ENCODE results near the gene DLST.

Gene DLST

GRCh38 chr14:74838166-74838565 is 43.5 kb upstream of the DLST start:
- H3K4me1 ChIP-seq (ENCODE audit: control insufficient read depth in 1 of 2, insufficient read depth in 1 of 2, low read depth in 1 of 2, low read length in 1 of 2), result peaks cover 14 to 23% of the 10 kb centered on the region in 2 experiments
- no peak for TF ChIP-seq CTCF (IDR thresholded peaks at IDR 0.05)
- H3K27ac ChIP-seq, result no peak overlapping the region
- no peak overlapping the region for H3K4me3 ChIP-seq (ENCODE audit: low read depth in 1 of 2, low read length in 1 of 2)
- H3K27me3 ChIP-seq, result no peaks in the 10 kb centered on the region
- H3K36me3 ChIP-seq, result peaks cover 13% of the 10 kb centered on the region
- no peaks in the 10 kb centered on the region for H3K9me3 ChIP-seq

GRCh38 chr14:74840603-74841030 is 41.1 kb upstream of the DLST start:
- peaks cover 14 to 23% of the 10 kb centered on the region in 2 experiments for H3K4me1 ChIP-seq (ENCODE audit: control insufficient read depth in 1 of 2, insufficient read depth in 1 of 2, low read depth in 1 of 2, low read length in 1 of 2)
- peaks cover 5% of the 10 kb centered on the region for H3K36me3 ChIP-seq
- TF ChIP-seq CTCF (IDR thresholded peaks at IDR 0.05), result no peak
- no peaks in the 10 kb centered on the region for H3K27me3 ChIP-seq
- H3K4me3 ChIP-seq (ENCODE audit: low read depth in 1 of 2, low read length in 1 of 2), result no peak overlapping the region
- peak overlapping the region; percentile 83 for H3K27ac ChIP-seq
- H3K9me3 ChIP-seq, result no peaks in the 10 kb centered on the region

GRCh38 chr14:74841230-74842207 is 40.2 kb upstream of the DLST start:
- Histone ChIP-seq H3K27ac (peak overlapping the region; percentile 83), H3K4me1 (ENCODE audit: control insufficient read depth in 1 of 2, insufficient read depth in 1 of 2, low read depth in 1 of 2, low read length in 1 of 2) (peaks cover 14 to 23% of the 10 kb centered on the region in 2 experiments), H3K9me3 (no peaks in the 10 kb centered on the region), H3K27me3 (no peaks in the 10 kb centered on the region), H3K4me3 (ENCODE audit: low read depth in 1 of 2, low read length in 1 of 2) (no peak overlapping the region), H3K36me3 (no peaks in the 10 kb centered on the region)
- TF ChIP-seq CTCF (IDR thresholded peaks at IDR 0.05), result no peak

- TF ChIP-seq CTCF (IDR thresholded peaks at IDR 0.05), result no peak
- no peaks in the 10 kb centered on the region for H3K27me3 ChIP-seq
- no peak overlapping the region for H3K4me3 ChIP-seq (ENCODE audit: low read depth in 1 of 2, low read length in 1 of 2)
- H3K9me3 ChIP-seq, result no peaks in the 10 kb centered on the region
- no peak overlapping the region for H3K27ac ChIP-seq
- peaks cover 14 to 29% of the 10 kb centered on the region in 2 experiments for H3K4me1 ChIP-seq (ENCODE audit: control insufficient read depth in 1 of 2, insufficient read depth in 1 of 2, low read depth in 1 of 2, low read length in 1 of 2)
- no peaks in the 10 kb centered on the region for H3K36me3 ChIP-seq
Measured at GRCh38 chr14:74843653-74844052, 38.1 kb upstream of the DLST start.

- Histone ChIP-seq H3K4me3 (ENCODE audit: low read depth in 1 of 2, low read length in 1 of 2) (no peak overlapping the region), H3K27ac (no peak overlapping the region)
Measured at GRCh38 chr14:74846168-74846567, 35.5 kb upstream of the DLST start.

More at GRCh38 chr14:74846168-74846567, 35.5 kb upstream of the DLST start:
- no peaks in the 10 kb centered on the region for H3K36me3 ChIP-seq
- TF ChIP-seq CTCF (IDR thresholded peaks at IDR 0.05), result no peak
- peaks cover 13 to 24% of the 10 kb centered on the region in 2 experiments for H3K4me1 ChIP-seq (ENCODE audit: control insufficient read depth in 1 of 2, insufficient read depth in 1 of 2, low read depth in 1 of 2, low read length in 1 of 2)
- H3K9me3 ChIP-seq, result no peaks in the 10 kb centered on the region
- no peaks in the 10 kb centered on the region for H3K27me3 ChIP-seq

Data from neutrophil (primary cell).